Endothelial cell of umbilical vein (primary cell): ENCODE results near the gene BIRC6. TPM values are rescaled to one million over a fixed set of nuclear protein-coding genes. Genes with fewer than 3 reads are reported as not detected.

ENCODE experiments used
- BruUV-seq: library from RNA; stranded (reverse); fragments of 400-500 nt; replicated peaks from 2 replicates; lab custom pipeline; 2021; lab: Mats Ljungman, UMichigan
- CTCF ChIA-PET: fragments of 300-600, 350-600 bp; sonication (Branson Sonifier 250); formaldehyde crosslinking; loops from one replicate; lab custom pipeline; 2021; ENCODE audit warnings: antibody characterized with exemption, inconsistent platforms; lab: Charles Lee
- POLR2A ChIA-PET: fragments of 300-600, 350-600 bp; sonication (Branson Sonifier 250); formaldehyde crosslinking; loops from one replicate; lab custom pipeline; 2021; ENCODE audit warnings: antibody characterized with exemption, inconsistent platforms; lab: Charles Lee
- DNase-seq: peaks from one replicate; pipeline ENCODE4 v3.0.0-alpha.2; 2011; ENCODE audit warnings: low read depth, low spot score
- FAIRE-seq: peaks from 2 replicates; lab custom pipeline; 2011; peaks lifted over from hg19 to GRCh38; lab: Jason Lieb, UNC
- H2AFZ ChIP-seq: 2 replicates; pipeline ENCODE4 v1.6.0; 2012; ENCODE audit warnings: low read depth, low read length, control low read depth, inconsistent platforms
- H3K27ac ChIP-seq: 2 replicates; pipeline ENCODE4 v1.5.1; 2011; ENCODE audit warnings: low read depth, mild to moderate bottlenecking, control low read depth, low read length, moderate library complexity; ENCODE audit not compliant: insufficient read depth
- H3K27me3 ChIP-seq, 2 experiments: 2 replicates each; pipeline versions ENCODE4 v1.6.0 to v1.6.1; 2011; ENCODE audit warnings: low read length in 2 of 2, mixed read lengths in 1 of 2; ENCODE audit not compliant: control insufficient read depth in 2 of 2, insufficient read depth in 2 of 2
- H3K36me3 ChIP-seq, 2 experiments: 2 replicates in 1 of 2; 3 replicates in 1 of 2; pipeline ENCODE4 v1.5.1; 2011; ENCODE audit warnings: low read length in 2 of 2, mild to moderate bottlenecking in 1 of 2, moderate library complexity in 1 of 2; ENCODE audit not compliant: control insufficient read depth in 2 of 2, insufficient read depth in 2 of 2; ENCODE audit errors: extremely low read depth in 1 of 2
- H3K4me1 ChIP-seq: 3 replicates; pipeline ENCODE4 v1.5.1; 2011; ENCODE audit warnings: mild to moderate bottlenecking, low read length; ENCODE audit not compliant: control insufficient read depth, insufficient read depth; ENCODE audit errors: extremely low read depth
- H3K4me2 ChIP-seq: 2 replicates; pipeline ENCODE4 v1.6.1; 2011; ENCODE audit warnings: low read length, control low read depth, mixed read lengths; ENCODE audit not compliant: insufficient read depth
- H3K4me3 ChIP-seq, 3 experiments: fragments of 200-600 bp in 1 of 3; sonication (generic), shearing (Covaris generic) in 1 of 3; replicated peaks in 1 of 3; 2 replicates each; pipeline ENCODE4 v1.5.1; 2011 to 2016; ENCODE audit warnings: control low read depth in 3 of 3, low read length in 3 of 3, mild to moderate bottlenecking in 2 of 3, inconsistent platforms in 1 of 3, low read depth in 1 of 3, moderate library complexity in 1 of 3; ENCODE audit not compliant: insufficient read depth in 1 of 3
- H3K79me2 ChIP-seq: 2 replicates; pipeline ENCODE4 v1.6.0; 2012; ENCODE audit warnings: low read length, inconsistent platforms; ENCODE audit not compliant: control insufficient read depth, insufficient read depth
- H3K9ac ChIP-seq: replicated peaks from 2 replicates; pipeline ENCODE3; 2011; ENCODE audit warnings: low read length, control low read depth; ENCODE audit not compliant: insufficient read depth; ENCODE audit errors: extremely low read depth
- H3K9me1 ChIP-seq: replicated peaks from 3 replicates; pipeline ENCODE4 v1.6.0; 2011; ENCODE audit warnings: mild to moderate bottlenecking, low read length; ENCODE audit not compliant: control insufficient read depth, insufficient read depth; ENCODE audit errors: extremely low read depth
- H3K9me3 ChIP-seq: replicated peaks from 2 replicates; pipeline ENCODE4 v1.5.1; 2012; ENCODE audit warnings: low read length, inconsistent platforms; ENCODE audit not compliant: control insufficient read depth, insufficient read depth
- H4K20me1 ChIP-seq: replicated peaks from 2 replicates; pipeline ENCODE3; 2011; ENCODE audit warnings: mild to moderate bottlenecking, low read length; ENCODE audit not compliant: control insufficient read depth, insufficient read depth; ENCODE audit errors: extremely low read depth
- EZH2 ChIP-seq: IDR thresholded peaks from 2 replicates; pipeline ENCODE4 v1.6.1; 2012; ENCODE audit warnings: borderline replicate concordance, low read depth, mild to moderate bottlenecking, moderate library complexity, low read length, inconsistent platforms; ENCODE audit not compliant: severe bottlenecking
- GATA2 ChIP-seq: IDR thresholded peaks from 2 replicates; pipeline ENCODE4 v1.7.0; 2011; ENCODE audit warnings: low read depth, mild to moderate bottlenecking, moderate library complexity, mixed read lengths, low read length; ENCODE audit not compliant: insufficient read length, insufficient read depth
- JUN ChIP-seq: IDR thresholded peaks from 2 replicates; pipeline ENCODE4 v1.6.1; 2011; ENCODE audit warnings: borderline replicate concordance, low read depth; ENCODE audit not compliant: insufficient read length, insufficient read depth
- MYC ChIP-seq: IDR thresholded peaks from one replicate; pipeline ENCODE4 v1.6.1; 2011; ENCODE audit warnings: mild to moderate bottlenecking, low read depth, low read length
- POLR2A ChIP-seq: IDR thresholded peaks from 2 replicates; pipeline ENCODE4 v1.6.1; 2012; ENCODE audit warnings: low read depth, mild to moderate bottlenecking, control low read depth, low read length
- POLR2AphosphoS5 ChIP-seq: IDR thresholded peaks from 2 replicates; pipeline ENCODE4 v1.6.1; 2012; ENCODE audit warnings: low read depth, mild to moderate bottlenecking, control low read depth, low read length, moderate library complexity; ENCODE audit not compliant: insufficient read depth
- dilution Hi-C: fragments of 300-500 bp; cut with MboI; formaldehyde crosslinking; loops from one replicate; pipeline ENCODE4 v1.15.0; 2019; ENCODE audit warnings: low sequenced_read_pairs; ENCODE audit not compliant: extremely low pct_ligation_motif_present
- intact Hi-C: fragments of 100-400 bp; cut with micrococcal nuclease; formaldehyde crosslinking; loops from one replicate; pipeline ENCODE4 v1.10.0; 2022
- polyA plus RNA-seq, 4 experiments: library from polyadenylated mRNA; depleted of rRNA in 3 of 4; stranded (reverse) in 3 of 4; unstranded in 1 of 4; fragments of >200 nt; gene quantifications; 2 replicates each; pipeline versions ENCODE4 v1.2.1 to v1.2.3, GENCODE V29; 2011 to 2012; ENCODE audit warnings: missing spikeins in 1 of 4
- total RNA-seq: library from RNA; stranded (reverse); gene quantifications from 2 replicates; pipeline ENCODE4 v1.2.3, GENCODE V29; 2021
- TF ChIP-seq, protein P1 (sequence below): IDR thresholded peaks from 2 replicates; pipeline ENCODE4 v1.6.1; 2011; ENCODE audit not compliant: insufficient read depth, insufficient read length
- TF ChIP-seq, protein P2 (sequence below), 2 donors: IDR thresholded peaks; 1 replicate in 1 of 2; 2 replicates in 1 of 2; pipeline ENCODE4 v1.5.1; 2011; ENCODE audit warnings: low read length in 2 of 2, mild to moderate bottlenecking in 2 of 2, moderate library complexity in 2 of 2, control low read depth in 1 of 2, inconsistent platforms in 1 of 2, low read depth in 1 of 2; ENCODE audit not compliant: insufficient read depth in 1 of 2; ENCODE audit errors: extremely low read depth in 1 of 2

BIRC6 gene
- total and polyA plus RNA-seq, 2 donors (not counting 3 experiments of a cell fraction or from before 2014, with no cell fraction given) = 34.2 to 83.1 TPM

DNA sequence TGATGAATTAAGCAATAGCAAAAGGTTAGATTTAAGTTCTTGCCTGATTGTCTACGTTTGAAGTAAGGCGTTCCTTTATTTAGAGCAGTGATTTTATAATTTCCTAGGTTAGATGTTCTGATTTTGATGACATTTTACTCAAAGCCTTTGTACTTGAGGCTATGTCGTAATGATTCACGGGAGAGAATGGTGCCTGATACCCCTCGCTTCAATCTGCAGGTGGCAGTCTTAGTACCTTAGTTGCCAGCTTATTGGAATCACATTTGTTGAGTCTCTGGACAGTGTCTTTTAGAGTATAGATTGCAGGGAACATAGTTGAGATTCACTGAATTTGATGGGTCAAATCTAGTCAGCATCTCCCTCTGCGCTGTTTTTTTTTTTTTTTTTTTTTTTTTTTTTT is 89.5 kb downstream of the BIRC6 start:
- FAIRE-seq = no peak
- H3K36me3 ChIP-seq = peaks cover 0 to 7% of the 10 kb centered on the region in 2 experiments

More for the DNA sequence above, 89.5 kb downstream of the BIRC6 start:
- ChIA-PET CTCF (no interaction called here), POLR2A (no interaction called here)
- intact Hi-C loops = no loop called here
- H3K9me3 ChIP-seq = no peaks in the 10 kb centered on the region
- no peaks in the 10 kb centered on the region for H3K79me2 ChIP-seq
- dilution Hi-C loops = no loop called here
- H3K4me2 ChIP-seq = no peak overlapping the region
- no peaks in the 10 kb centered on the region for H3K27me3 ChIP-seq
- no peaks in the 10 kb centered on the region for H3K4me1 ChIP-seq
- no peak for DNase-seq
- H3K9me1 ChIP-seq = no peaks in the 10 kb centered on the region
- no peak overlapping the region for H2AFZ ChIP-seq
- H4K20me1 ChIP-seq = no peaks in the 10 kb centered on the region
- no peak overlapping the region for H3K9ac ChIP-seq
- BruUV-seq = no TSS peak
- TF ChIP-seq JUN = no peak
- TF ChIP-seq EZH2 = no peak
- no peak for TF ChIP-seq MYC
- TF ChIP-seq, protein P1, sequence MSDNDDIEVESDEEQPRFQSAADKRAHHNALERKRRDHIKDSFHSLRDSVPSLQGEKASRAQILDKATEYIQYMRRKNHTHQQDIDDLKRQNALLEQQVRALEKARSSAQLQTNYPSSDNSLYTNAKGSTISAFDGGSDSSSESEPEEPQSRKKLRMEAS = no peak
- TF ChIP-seq, protein P2, sequence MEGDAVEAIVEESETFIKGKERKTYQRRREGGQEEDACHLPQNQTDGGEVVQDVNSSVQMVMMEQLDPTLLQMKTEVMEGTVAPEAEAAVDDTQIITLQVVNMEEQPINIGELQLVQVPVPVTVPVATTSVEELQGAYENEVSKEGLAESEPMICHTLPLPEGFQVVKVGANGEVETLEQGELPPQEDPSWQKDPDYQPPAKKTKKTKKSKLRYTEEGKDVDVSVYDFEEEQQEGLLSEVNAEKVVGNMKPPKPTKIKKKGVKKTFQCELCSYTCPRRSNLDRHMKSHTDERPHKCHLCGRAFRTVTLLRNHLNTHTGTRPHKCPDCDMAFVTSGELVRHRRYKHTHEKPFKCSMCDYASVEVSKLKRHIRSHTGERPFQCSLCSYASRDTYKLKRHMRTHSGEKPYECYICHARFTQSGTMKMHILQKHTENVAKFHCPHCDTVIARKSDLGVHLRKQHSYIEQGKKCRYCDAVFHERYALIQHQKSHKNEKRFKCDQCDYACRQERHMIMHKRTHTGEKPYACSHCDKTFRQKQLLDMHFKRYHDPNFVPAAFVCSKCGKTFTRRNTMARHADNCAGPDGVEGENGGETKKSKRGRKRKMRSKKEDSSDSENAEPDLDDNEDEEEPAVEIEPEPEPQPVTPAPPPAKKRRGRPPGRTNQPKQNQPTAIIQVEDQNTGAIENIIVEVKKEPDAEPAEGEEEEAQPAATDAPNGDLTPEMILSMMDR (IDR thresholded peaks at IDR 0.05; ENCODE audit: extremely low read depth in 1 of 2, insufficient read depth in 1 of 2, low read depth in 1 of 2, low read length in 2 of 2) = no peak
- no peak for TF ChIP-seq POLR2AphosphoS5
- TF ChIP-seq GATA2 = no peak
- TF ChIP-seq POLR2A = no peak
- no peak overlapping the region for H3K4me3 ChIP-seq
- no peak overlapping the region for H3K27ac ChIP-seq
